H9 (cell line): Measurements from ENCODE around the gene UVRAG. TPM values are rescaled to one million over a fixed set of nuclear protein-coding genes. Genes with fewer than 3 reads are reported as not detected.

Experiments used
- DNase-seq: peaks from one replicate; pipeline ENCODE4 v3.0.0-alpha.2; 2017
- H2AFZ ChIP-seq: one replicate; pipeline ENCODE4 v1.6.1; 2013; ENCODE audit warnings: mild to moderate bottlenecking, low read length, control low read depth, moderate library complexity
- H2AK5ac ChIP-seq: 2 replicates; pipeline ENCODE4 v1.6.1; 2013; ENCODE audit warnings: low read length, control low read depth, mixed read lengths; ENCODE audit not compliant: insufficient read length
- H2BK120ac ChIP-seq: one replicate; pipeline ENCODE4 v1.6.1; 2013; ENCODE audit warnings: low read depth, mild to moderate bottlenecking, low read length, control low read depth, inconsistent platforms; ENCODE audit not compliant: poor library complexity, severe bottlenecking
- H2BK12ac ChIP-seq: 2 replicates; pipeline ENCODE4 v1.6.1; 2013; ENCODE audit warnings: low read length, control low read depth, mixed read lengths, low read depth; ENCODE audit not compliant: insufficient read length
- H2BK15ac ChIP-seq: 2 replicates; pipeline ENCODE4 v1.6.1; 2013; ENCODE audit warnings: low read depth, low read length, control low read depth
- H2BK20ac ChIP-seq: one replicate; pipeline ENCODE4 v1.6.1; 2013; ENCODE audit warnings: low read depth, mild to moderate bottlenecking, low read length, control low read depth, inconsistent platforms; ENCODE audit not compliant: poor library complexity, severe bottlenecking
- H2BK5ac ChIP-seq: 2 replicates; pipeline ENCODE4 v1.6.1; 2013; ENCODE audit warnings: low read length, control low read depth, mixed read lengths; ENCODE audit not compliant: insufficient read length
- H3K14ac ChIP-seq: 2 replicates; pipeline ENCODE4 v1.6.1; 2013; ENCODE audit warnings: low read length, control low read depth; ENCODE audit not compliant: insufficient read depth
- H3K18ac ChIP-seq: 2 replicates; pipeline ENCODE4 v1.6.1; 2013; ENCODE audit warnings: low read depth, mild to moderate bottlenecking, mixed read lengths, low read length, control low read depth; ENCODE audit not compliant: insufficient read length
- H3K23ac ChIP-seq: 2 replicates; pipeline ENCODE4 v1.6.1; 2013; ENCODE audit warnings: low read length, control low read depth, mixed read lengths, low read depth; ENCODE audit not compliant: insufficient read length
- H3K23me2 ChIP-seq: 2 replicates; pipeline ENCODE4 v1.6.1; 2013; ENCODE audit warnings: low read depth, mild to moderate bottlenecking, mixed read lengths, low read length, control low read depth; ENCODE audit not compliant: insufficient read length, poor library complexity, severe bottlenecking
- H3K27ac ChIP-seq: 2 replicates; pipeline ENCODE4 v1.5.1; 2013; ENCODE audit warnings: low read length, control low read depth, mixed read lengths, low read depth; ENCODE audit not compliant: insufficient read length
- H3K27me3 ChIP-seq: 2 replicates; pipeline ENCODE4 v1.6.1; 2013; ENCODE audit warnings: low read length, control low read depth, inconsistent platforms; ENCODE audit not compliant: insufficient read depth
- H3K4ac ChIP-seq: 2 replicates; pipeline ENCODE4 v1.6.1; 2013; ENCODE audit warnings: low read depth, mild to moderate bottlenecking, control low read depth, inconsistent platforms, low read length, moderate library complexity
- H3K4me1 ChIP-seq: 2 replicates; pipeline ENCODE4 v1.6.1; 2013; ENCODE audit warnings: low read length, control low read depth, inconsistent platforms; ENCODE audit not compliant: insufficient read depth
- H3K4me2 ChIP-seq: 2 replicates; pipeline ENCODE4 v1.6.1; 2013; ENCODE audit warnings: low read length, control low read depth, mixed read lengths; ENCODE audit not compliant: insufficient read length, insufficient read depth
- H3K56ac ChIP-seq: 2 replicates; pipeline ENCODE4 v1.6.1; 2013; ENCODE audit warnings: low read depth, mild to moderate bottlenecking, mixed read lengths, low read length, control low read depth; ENCODE audit not compliant: insufficient read length
- H3K79me1 ChIP-seq: 2 replicates; pipeline ENCODE4 v1.6.1; 2013; ENCODE audit warnings: low read depth, mild to moderate bottlenecking, moderate library complexity, low read length, control low read depth, inconsistent platforms; ENCODE audit not compliant: insufficient read depth, poor library complexity, severe bottlenecking
- H3K79me2 ChIP-seq: 2 replicates; pipeline ENCODE4 v1.6.1; 2013; ENCODE audit warnings: low read length, control low read depth, inconsistent platforms; ENCODE audit not compliant: insufficient read depth
- H3K9ac ChIP-seq: 2 replicates; pipeline ENCODE4 v1.6.1; 2013; ENCODE audit warnings: low read length, control low read depth, mixed read lengths; ENCODE audit not compliant: insufficient read length; ENCODE audit errors: extremely low read depth
- H3K9me3 ChIP-seq: one replicate; pipeline ENCODE4 v1.6.1; 2013; ENCODE audit warnings: low read depth, low read length, inconsistent platforms; ENCODE audit not compliant: control insufficient read depth
- H3T11ph ChIP-seq: one replicate; pipeline ENCODE4 v1.6.1; 2013; ENCODE audit warnings: mild to moderate bottlenecking, low read length, control low read depth, inconsistent platforms
- H4K20me1 ChIP-seq: one replicate; pipeline ENCODE4 v1.6.1; 2013; ENCODE audit not compliant: control insufficient read depth, insufficient read length, insufficient read depth
- H4K5ac ChIP-seq: 2 replicates; pipeline ENCODE4 v1.6.1; 2013; ENCODE audit warnings: low read depth, mild to moderate bottlenecking, mixed read lengths, low read length, control low read depth; ENCODE audit not compliant: insufficient read length
- H4K8ac ChIP-seq: replicated peaks from 2 replicates; pipeline ENCODE4 v1.6.1; 2013; ENCODE audit warnings: low read length, control low read depth, mixed read lengths, low read depth; ENCODE audit not compliant: insufficient read length
- H4K91ac ChIP-seq: 2 replicates; pipeline ENCODE4 v1.6.1; 2013; ENCODE audit warnings: low read depth, mild to moderate bottlenecking, moderate library complexity, mixed read lengths, low read length, control low read depth; ENCODE audit not compliant: insufficient read length
- H3K27ac Mint-ChIP-seq, 3 experiments: 2 replicates in 2 of 3; 3 replicates in 1 of 3; pipeline ENCODE4 v1.8.0; 2020 to 2021; ENCODE audit warnings: mixed read lengths in 3 of 3, mild to moderate bottlenecking in 1 of 3, moderate library complexity in 1 of 3
- H3K27me3 Mint-ChIP-seq: 2 replicates; pipeline ENCODE4 v1.8.0; 2021; ENCODE audit warnings: low read depth, mild to moderate bottlenecking, moderate library complexity, mixed read lengths
- H3K36me3 Mint-ChIP-seq, 3 experiments: 2 replicates in 2 of 3; 3 replicates in 1 of 3; pipeline ENCODE4 v1.8.0; 2020 to 2021; ENCODE audit warnings: low read depth in 3 of 3, mixed read lengths in 3 of 3; ENCODE audit not compliant: insufficient read depth in 1 of 3
- H3K4me1 Mint-ChIP-seq, 2 experiments: 2 replicates each; pipeline ENCODE4 v1.8.0; 2020; ENCODE audit warnings: mixed read lengths in 2 of 2
- H3K4me3 Mint-ChIP-seq, 2 experiments: 2 replicates in 1 of 2; 3 replicates in 1 of 2; pipeline ENCODE4 v1.8.0; 2020 to 2021; ENCODE audit warnings: mild to moderate bottlenecking in 2 of 2, mixed read lengths in 2 of 2, moderate library complexity in 1 of 2
- H3K9me3 Mint-ChIP-seq, 2 experiments: 2 replicates in 1 of 2; 3 replicates in 1 of 2; pipeline ENCODE4 v1.8.0; 2020; ENCODE audit warnings: mild to moderate bottlenecking in 2 of 2, mixed read lengths in 2 of 2, moderate library complexity in 1 of 2
- CTCF ChIP-seq: fragments of 200-600 bp; sonication (generic); conservative IDR thresholded peaks from 3 replicates; pipeline ENCODE4 v1.8.0; 2021; ENCODE audit warnings: antibody characterized with exemption, mild to moderate bottlenecking
- WGBS: extraction: QIAGEN DNeasy Blood & Tissue Kit; methylation state at CpG from one replicate; pipeline ENCODE4 v1.1.7; 2013; ENCODE audit warnings: missing lambda C conversion rate, low lambda C conversion rate, mixed read lengths; ENCODE audit not compliant: insufficient read length; ENCODE audit errors: extremely low coverage; 5-methylcytosine and 5-hydroxymethylcytosine counted together
- total RNA-seq: library from RNA; stranded (reverse); gene quantifications from 2 replicates; pipeline ENCODE4 v1.2.1, GENCODE V29; 2021

UVRAG gene
- total RNA-seq, 1 experiment from 2014 or later = 18.5 TPM

DNA sequence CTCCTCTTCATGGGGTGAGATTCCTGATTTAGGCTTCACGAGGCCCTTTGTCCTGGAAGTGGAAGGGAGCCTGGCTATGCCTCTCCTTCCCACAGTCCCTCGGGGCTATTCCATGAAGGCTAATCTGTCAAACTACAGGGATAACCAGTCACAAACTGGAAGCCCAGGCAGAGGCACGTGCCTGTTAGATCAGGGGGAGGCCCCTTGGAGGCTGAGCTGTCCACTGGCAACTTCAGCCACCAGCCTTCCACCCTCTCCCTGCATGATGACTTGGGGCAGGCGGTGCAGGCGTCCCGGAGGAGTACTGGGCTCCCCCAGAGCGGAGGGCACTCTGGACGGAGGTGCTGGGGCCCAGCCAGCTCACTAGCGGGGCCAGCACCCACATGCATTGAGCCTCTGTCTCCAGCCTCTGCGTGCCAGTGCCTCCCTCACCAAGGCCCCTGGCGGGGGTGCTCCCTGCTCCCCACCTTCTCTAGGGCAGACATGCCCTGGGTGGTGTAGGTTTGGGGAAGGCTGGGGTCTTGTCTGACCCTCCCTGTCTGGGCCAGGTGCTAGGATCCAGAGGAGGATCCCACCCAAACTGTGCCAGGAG is 348.4 kb downstream of the UVRAG start:
- no peak overlapping the region for H3K27ac Mint-ChIP-seq
- H3K4me1 Mint-ChIP-seq = 0 out of 4 replicates have a peak, but pooled peaks cover 0 to 3% of the 10 kb centered on the region in 2 experiments
- Histone ChIP-seq H4K8ac (no peak overlapping the region), H4K5ac (no peak overlapping the region), H3K4ac (no peak overlapping the region), H3K4me2 (no peak overlapping the region), H2BK5ac (no peak overlapping the region), H3K23ac (no peak overlapping the region), H3K79me1 (no peaks in the 10 kb centered on the region), H3K18ac (no peak overlapping the region), H3K79me2 (no peaks in the 10 kb centered on the region), H3K9ac (no peak overlapping the region), H3K4me1 (0 out of 2 replicates have a peak, but pooled peaks cover 2% of the 10 kb centered on the region), H2AFZ (no peak overlapping the region), H4K20me1 (no peaks in the 10 kb centered on the region), H4K91ac (no peak overlapping the region), H3K14ac (no peak overlapping the region; the same call in 1 of the 2 replicates), H3T11ph (no peak overlapping the region), H3K56ac (no peak overlapping the region), H3K27ac (no peak overlapping the region), H2AK5ac (no peak overlapping the region), H2BK15ac (no peak overlapping the region), H2BK120ac (no peak overlapping the region), H3K9me3 (no peaks in the 10 kb centered on the region), H2BK20ac (no peak overlapping the region), H3K23me2 (no peaks in the 10 kb centered on the region), H3K27me3 (no peaks in the 10 kb centered on the region; the same call in 1 of the 2 replicates), H2BK12ac (no peak overlapping the region)
- H3K27me3 Mint-ChIP-seq = peaks cover 62% of the 10 kb centered on the region
- no peak for DNase-seq
- no peaks in the 10 kb centered on the region; a peak in 1 of 5 replicates for H3K9me3 Mint-ChIP-seq
- no peaks in the 10 kb centered on the region for H3K36me3 Mint-ChIP-seq
- no CpG with 5 or more reads among the region's 11 CpGs for WGBS
- no peak for TF ChIP-seq CTCF
- H3K4me3 Mint-ChIP-seq = no peak overlapping the region
